Cardiac muscle cell (in vitro differentiated cells and primary cell): ENCODE measurements around the gene CHMP4B. TPM values are rescaled to one million over a fixed set of nuclear protein-coding genes. Genes with fewer than 3 reads are reported as not detected.

ENCODE experiments used
- DNase-seq, 2 donors: peaks; one replicate each; pipeline versions ENCODE4 v3.0.0 to v3.0.0-alpha.2; 2010 to 2017; ENCODE audit warnings: low read depth in 1 of 2, low spot score in 1 of 2
- H3K27ac ChIP-seq: fragments of 200-600 bp; sonication (generic); 2 replicates; pipeline ENCODE4 v1.5.1; 2016
- H3K27me3 ChIP-seq: fragments of 200-600 bp; sonication (generic); 2 replicates; pipeline ENCODE4 v1.6.0; 2016; ENCODE audit warnings: control low read depth
- H3K36me3 ChIP-seq: fragments of 200-600 bp; sonication (generic); 2 replicates; pipeline ENCODE4 v1.5.1; 2016; ENCODE audit warnings: control low read depth
- H3K4me1 ChIP-seq: fragments of 200-600 bp; sonication (generic); 2 replicates; pipeline ENCODE4 v1.8.1; 2017; ENCODE audit warnings: low read depth, mild to moderate bottlenecking, mixed run types
- H3K4me3 ChIP-seq: fragments of 200-600 bp; sonication (generic); 2 replicates; pipeline ENCODE4 v1.5.1; 2016; ENCODE audit warnings: mild to moderate bottlenecking
- H3K9me3 ChIP-seq: fragments of 200-600 bp; sonication (generic); 2 replicates; pipeline ENCODE4 v1.5.1; 2017; ENCODE audit warnings: low read depth, mild to moderate bottlenecking, control low read depth
- CTCF ChIP-seq: IDR thresholded peaks from 2 replicates; pipeline ENCODE4 v1.5.1; 2012; ENCODE audit warnings: low read depth, mild to moderate bottlenecking, low read length
- polyA plus RNA-seq: library from polyadenylated mRNA; unstranded; fragments of >200 nt; fragmentation: Nextera tagmentation; extraction: Ambion mirVana; gene quantifications from 2 replicates; pipeline ENCODE4 v1.2.1, GENCODE V29; 2016
- total RNA-seq: library from RNA; depleted of rRNA; stranded (reverse); fragments of >200 nt; gene quantifications from 2 replicates; pipeline ENCODE4 v1.2.3, GENCODE V29; 2016

CHMP4B gene
- total and polyA plus RNA-seq, 2 experiments from 2014 or later: 4.6 to 110 TPM

GRCh38 chr20:33875534-33876026 is 64.4 kb downstream of the CHMP4B start:
- H3K27ac ChIP-seq: no peak overlapping the region

GRCh38 chr20:33878583-33878982 is 67.4 kb downstream of the CHMP4B start:
- Histone ChIP-seq H3K9me3 (no peaks in the 10 kb centered on the region), H3K27ac (no peak overlapping the region), H3K27me3 (no peaks in the 10 kb centered on the region), H3K36me3 (no peaks in the 10 kb centered on the region), H3K4me1 (no peaks in the 10 kb centered on the region), H3K4me3 (no peak overlapping the region)
- TF ChIP-seq CTCF: no peak
- no peak for DNase-seq

More at GRCh38 chr20:33875534-33876026, 64.4 kb downstream of the CHMP4B start:
- Histone ChIP-seq H3K4me1 (no peaks in the 10 kb centered on the region), H3K27me3 (no peaks in the 10 kb centered on the region), H3K36me3 (no peaks in the 10 kb centered on the region), H3K4me3 (no peak overlapping the region), H3K9me3 (no peaks in the 10 kb centered on the region)
- TF ChIP-seq CTCF: no peak
- DNase-seq: no peak

GRCh38 chr20:33880396-33880795 is 69.2 kb downstream of the CHMP4B start:
- H3K36me3 ChIP-seq: no peaks in the 10 kb centered on the region
- no peaks in the 10 kb centered on the region for H3K9me3 ChIP-seq
- no peaks in the 10 kb centered on the region for H3K4me1 ChIP-seq
- no peak for DNase-seq
- no peak overlapping the region for H3K4me3 ChIP-seq
- no peaks in the 10 kb centered on the region for H3K27me3 ChIP-seq
- H3K27ac ChIP-seq: no peak overlapping the region
- no peak for TF ChIP-seq CTCF

- no peaks in the 10 kb centered on the region for H3K27me3 ChIP-seq
- no peak for TF ChIP-seq CTCF
- no peaks in the 10 kb centered on the region for H3K9me3 ChIP-seq
- H3K27ac ChIP-seq: no peak overlapping the region
- no peak for DNase-seq
- H3K4me3 ChIP-seq: no peak overlapping the region
- H3K4me1 ChIP-seq: no peaks in the 10 kb centered on the region
- no peaks in the 10 kb centered on the region for H3K36me3 ChIP-seq
Measured at GRCh38 chr20:33881989-33882388, 70.8 kb downstream of the CHMP4B start.

GRCh38 chr20:33882481-33882880 is 71.3 kb downstream of the CHMP4B start:
- Histone ChIP-seq H3K27me3 (no peaks in the 10 kb centered on the region), H3K9me3 (no peaks in the 10 kb centered on the region), H3K4me3 (no peak overlapping the region), H3K36me3 (no peaks in the 10 kb centered on the region), H3K27ac (no peak overlapping the region), H3K4me1 (no peaks in the 10 kb centered on the region)
- TF ChIP-seq CTCF: no peak
- DNase-seq: no peak

GRCh38 chr20:33883164-33883563 is 72.0 kb downstream of the CHMP4B start:
- Histone ChIP-seq H3K4me1 (no peaks in the 10 kb centered on the region), H3K4me3 (no peak overlapping the region), H3K36me3 (no peaks in the 10 kb centered on the region), H3K9me3 (no peaks in the 10 kb centered on the region), H3K27ac (no peak overlapping the region), H3K27me3 (no peaks in the 10 kb centered on the region)
- DNase-seq: no peak
- no peak for TF ChIP-seq CTCF
